GM23338 (cell line): ENCODE measurements around the gene RNU5B-1. TPM values are rescaled to one million over a fixed set of nuclear protein-coding genes. Genes with fewer than 3 reads are reported as not detected.

Experiments
- ATAC-seq: fragments of 200-7000 bp; cut with Tn5 transposase; 3 replicates; pipeline ENCODE4 v1.9.1; 2020
- DNase-seq: peaks from one replicate; pipeline ENCODE4 v3.0.0-alpha.2; 2015; ENCODE audit warnings: low spot score
- H2AFZ ChIP-seq: fragments of 200-600 bp; sonication (generic); 2 replicates; pipeline ENCODE4 v1.8.0; 2016; ENCODE audit warnings: antibody characterized with exemption, mild to moderate bottlenecking, moderate library complexity
- H3F3A ChIP-seq: fragments of 200-600 bp; sonication (generic); replicated peaks from 2 replicates; pipeline ENCODE4 v1.8.0; 2017; ENCODE audit warnings: antibody characterized with exemption, mixed run types, low read depth
- H3K27ac ChIP-seq: fragments of 200-600 bp; sonication (generic); 2 replicates; pipeline ENCODE4 v1.6.1; 2016; ENCODE audit warnings: low read depth
- H3K27me3 ChIP-seq: fragments of 200-600 bp; sonication (generic); 2 replicates; pipeline ENCODE4 v1.8.0; 2016; ENCODE audit warnings: mild to moderate bottlenecking, mixed run types, moderate library complexity; ENCODE audit not compliant: insufficient read depth
- H3K36me3 ChIP-seq: fragments of 200-600 bp; sonication (generic); 2 replicates; pipeline ENCODE4 v1.8.0; 2016; ENCODE audit warnings: mild to moderate bottlenecking; ENCODE audit not compliant: insufficient read depth
- H3K4me1 ChIP-seq: fragments of 200-600 bp; sonication (generic); 2 replicates; pipeline ENCODE4 v1.8.0; 2016; ENCODE audit warnings: mild to moderate bottlenecking, moderate library complexity; ENCODE audit not compliant: insufficient read depth
- H3K4me2 ChIP-seq: fragments of 200-600 bp; sonication (generic); 2 replicates; pipeline ENCODE4 v1.7.1; 2017; ENCODE audit warnings: mixed run types
- H3K4me3 ChIP-seq: fragments of 200-600 bp; sonication (generic); 2 replicates; pipeline ENCODE4 v1.6.1; 2016; ENCODE audit warnings: mixed run types
- H3K79me2 ChIP-seq: fragments of 200-600 bp; sonication (generic); replicated peaks from 2 replicates; pipeline ENCODE4 v1.8.0; 2017; ENCODE audit warnings: mild to moderate bottlenecking; ENCODE audit not compliant: insufficient read depth
- H3K9me2 ChIP-seq: fragments of 200-600 bp; sonication (generic); 2 replicates; pipeline ENCODE4 v1.8.0; 2017; ENCODE audit not compliant: insufficient read depth
- H4K20me1 ChIP-seq: fragments of 200-600 bp; sonication (generic); replicated peaks from 2 replicates; pipeline ENCODE4 v1.8.0; 2017; ENCODE audit warnings: mild to moderate bottlenecking; ENCODE audit not compliant: insufficient read depth
- H3K27ac Mint-ChIP-seq: 2 replicates; pipeline ENCODE4 v1.8.0; 2020; ENCODE audit warnings: inconsistent platforms, mild to moderate bottlenecking, moderate library complexity, mixed read lengths
- H3K27me3 Mint-ChIP-seq: 3 replicates; pipeline ENCODE4 v1.8.0; 2022; ENCODE audit warnings: low read depth, mild to moderate bottlenecking, moderate library complexity, mixed read lengths, inconsistent platforms; ENCODE audit not compliant: insufficient read depth, poor library complexity
- H3K36me3 Mint-ChIP-seq: 3 replicates; pipeline ENCODE4 v1.8.0; 2021; ENCODE audit warnings: low read depth, mild to moderate bottlenecking, inconsistent platforms, moderate library complexity, mixed read lengths
- H3K4me1 Mint-ChIP-seq: 3 replicates; pipeline ENCODE4 v1.8.0; 2020; ENCODE audit warnings: mild to moderate bottlenecking, inconsistent platforms, mixed read lengths
- H3K4me3 Mint-ChIP-seq: 3 replicates; pipeline ENCODE4 v1.8.0; 2021; ENCODE audit warnings: moderate library complexity, mild to moderate bottlenecking, inconsistent platforms, mixed read lengths
- H3K9me3 Mint-ChIP-seq: 3 replicates; pipeline ENCODE4 v1.8.0; 2020; ENCODE audit warnings: moderate library complexity, mild to moderate bottlenecking, inconsistent platforms, mixed read lengths
- CREB1 ChIP-seq: fragments of 250-450 bp; sonication (Bioruptor Pico); IDR thresholded peaks from 2 replicates; pipeline ENCODE4 v1.5.0; 2020; ENCODE audit warnings: low read depth, mild to moderate bottlenecking, moderate library complexity
- CTCF ChIP-seq, 2 experiments: fragments of 200-600 bp in 1 of 2; sonication (generic) in 1 of 2; conservative IDR thresholded peaks; 2 replicates each; pipeline versions ENCODE4 v1.5.1 to v1.6.1; 2016 to 2017; ENCODE audit warnings: antibody characterized with exemption in 2 of 2, low read depth in 2 of 2, mild to moderate bottlenecking in 2 of 2, moderate library complexity in 1 of 2
- ETS1 ChIP-seq: IDR thresholded peaks from 2 replicates; pipeline ENCODE4 v1.6.1; 2016; ENCODE audit warnings: antibody characterized with exemption
- JUNB ChIP-seq: IDR thresholded peaks from one replicate; pipeline ENCODE4 v1.6.1; 2016; ENCODE audit warnings: antibody characterized with exemption; ENCODE audit not compliant: unreplicated experiment
- NANOG ChIP-seq: IDR thresholded peaks from 2 replicates; pipeline ENCODE4 v1.6.1; 2016; ENCODE audit warnings: antibody characterized with exemption, borderline replicate concordance
- POLR2AphosphoS5 ChIP-seq: IDR thresholded peaks from 2 replicates; pipeline ENCODE4 v1.6.1; 2016; ENCODE audit warnings: antibody characterized with exemption, low read depth
- REST ChIP-seq: IDR thresholded peaks from one replicate; pipeline ENCODE4 v1.6.1; 2018; ENCODE audit warnings: antibody characterized with exemption; ENCODE audit not compliant: unreplicated experiment
- ZNF462 ChIP-seq: fragments of 250-450 bp; sonication (Bioruptor Pico); IDR thresholded peaks from 2 replicates; pipeline ENCODE4 v1.5.0; 2020; ENCODE audit warnings: mild to moderate bottlenecking, moderate library complexity
- polyA plus RNA-seq: library from polyadenylated mRNA; unstranded; fragments of >200 nt; fragmentation: Nextera tagmentation; extraction: Ambion mirVana; gene quantifications from 2 replicates; pipeline ENCODE4 v1.2.1, GENCODE V29; 2016
- total RNA-seq: library from RNA; depleted of rRNA; stranded (reverse); fragments of >200 nt; shearing (Covaris generic); gene quantifications from 2 replicates; pipeline ENCODE4 v1.2.3, GENCODE V29; 2014

The RNU5B-1 gene
- total and polyA plus RNA-seq, 2 experiments from 2014 or later = not detected

- Mint-ChIP-seq H3K4me1 (peaks cover 17% of the 10 kb centered on the region), H3K36me3 (no peaks in the 10 kb centered on the region; the same call in 2 of the 3 replicates), H3K27ac (0 out of 2 replicates have a peak overlapping the region, but pooled peaks have one; percentile 17), H3K27me3 (peaks cover 2% of the 10 kb centered on the region), H3K4me3 (no peak overlapping the region), H3K9me3 (no peaks in the 10 kb centered on the region)
- no peaks in the 10 kb centered on the region for H4K20me1 ChIP-seq
- H3K9me2 ChIP-seq = 0 out of 2 replicates have a peak, but pooled peaks cover 4% of the 10 kb centered on the region
- peaks cover 24% of the 10 kb centered on the region for H3K4me1 ChIP-seq
- TF ChIP-seq POLR2AphosphoS5 = no peak
- peak overlapping the region; percentile 28; the same call in 1 of the 2 replicates for H2AFZ ChIP-seq
- no peaks in the 10 kb centered on the region for H3K79me2 ChIP-seq
- 0 out of 2 replicates have a peak, but pooled peaks cover 4% of the 10 kb centered on the region for H3F3A ChIP-seq
- peak; percentile 73 for ATAC-seq
- no peak overlapping the region for H3K4me3 ChIP-seq
- peak; percentile 15 for DNase-seq
- no peaks in the 10 kb centered on the region for H3K27me3 ChIP-seq
- peak overlapping the region; percentile 47; the same call in 1 of the 2 replicates for H3K27ac ChIP-seq
- H3K36me3 ChIP-seq = no peaks in the 10 kb centered on the region
- H3K4me2 ChIP-seq = peak overlapping the region; percentile 66
Measured at GRCh38 chr15:65264863-65265430, 39.5 kb upstream of the RNU5B-1 start.

- Histone ChIP-seq H3K79me2 (no peaks in the 10 kb centered on the region), H3K36me3 (no peaks in the 10 kb centered on the region), H3K4me1 (peaks cover 24% of the 10 kb centered on the region), H2AFZ (no peak overlapping the region), H3K4me3 (no peak overlapping the region), H3F3A (0 out of 2 replicates have a peak, but pooled peaks cover 4% of the 10 kb centered on the region), H3K9me2 (0 out of 2 replicates have a peak, but pooled peaks cover 4% of the 10 kb centered on the region), H3K27ac (no peak overlapping the region), H4K20me1 (no peaks in the 10 kb centered on the region), H3K4me2 (no peak overlapping the region), H3K27me3 (no peaks in the 10 kb centered on the region)
- Mint-ChIP-seq H3K27me3 (peaks cover 2% of the 10 kb centered on the region), H3K36me3 (no peaks in the 10 kb centered on the region; the same call in 2 of the 3 replicates), H3K4me1 (peaks cover 17% of the 10 kb centered on the region), H3K27ac (no peak overlapping the region), H3K4me3 (no peak overlapping the region), H3K9me3 (no peaks in the 10 kb centered on the region)
- ATAC-seq (no peak), DNase-seq (no peak)
- no peak for TF ChIP-seq CREB1
- no peak for TF ChIP-seq JUNB
- TF ChIP-seq CTCF (conservative IDR thresholded peaks at IDR 0.05; ENCODE audit: low read depth in 2 of 2) = no peak
- TF ChIP-seq ETS1 = no peak
- TF ChIP-seq ZNF462 (CRISPR knock-in tag) = no peak
- TF ChIP-seq NANOG = no peak
- TF ChIP-seq REST = no peak
- no peak for TF ChIP-seq POLR2AphosphoS5
Measured at GRCh38 chr15:65266469-65266868, 38.0 kb upstream of the RNU5B-1 start.
